Endodermal cell (in vitro differentiated cells): ENCODE measurements around the gene DYTN. TPM values are rescaled to one million over a fixed set of nuclear protein-coding genes. Genes with fewer than 3 reads are reported as not detected.
A peak's percentile ranks its signal among the peaks of the same experiment; 100 is the strongest.

Experiments
- DNase-seq: peaks from one replicate; pipeline ENCODE4 v3.0.0-alpha.2; 2017
- H3K27ac ChIP-seq: 2 replicates; pipeline ENCODE4 v1.5.1; 2013; ENCODE audit warnings: mild to moderate bottlenecking, low read depth, low read length, moderate library complexity
- H3K27me3 ChIP-seq: 2 replicates; pipeline ENCODE4 v1.6.1; 2013; ENCODE audit warnings: mild to moderate bottlenecking, low read length, moderate library complexity; ENCODE audit not compliant: insufficient read depth, control insufficient read depth, poor library complexity, severe bottlenecking
- H3K36me3 ChIP-seq: 2 replicates; pipeline ENCODE4 v1.7.0; 2013; ENCODE audit warnings: mild to moderate bottlenecking, low read length, moderate library complexity; ENCODE audit not compliant: control insufficient read depth, insufficient read depth
- H3K4me1 ChIP-seq: one replicate; pipeline ENCODE4 v1.7.0; 2013; ENCODE audit warnings: low read length; ENCODE audit not compliant: control insufficient read depth, insufficient read depth
- H3K4me3 ChIP-seq: 2 replicates; pipeline ENCODE4 v1.5.1; 2013; ENCODE audit warnings: mild to moderate bottlenecking, low read length, moderate library complexity
- H3K9ac ChIP-seq: 2 replicates; pipeline ENCODE4 v1.6.1; 2013; ENCODE audit warnings: mild to moderate bottlenecking, low read length, moderate library complexity; ENCODE audit not compliant: poor library complexity, severe bottlenecking; ENCODE audit errors: extremely low read depth
- H3K9me3 ChIP-seq: 2 replicates; pipeline ENCODE4 v1.6.1; 2013; ENCODE audit warnings: mild to moderate bottlenecking, low read length, moderate library complexity; ENCODE audit not compliant: control insufficient read depth
- H3K27ac Mint-ChIP-seq: 2 replicates; pipeline ENCODE4 v1.8.0; 2020; ENCODE audit warnings: mixed read lengths
- H3K27me3 Mint-ChIP-seq: 2 replicates; pipeline ENCODE4 v1.8.0; 2021; ENCODE audit warnings: mild to moderate bottlenecking, mixed read lengths; ENCODE audit not compliant: insufficient read depth
- H3K36me3 Mint-ChIP-seq: 2 replicates; pipeline ENCODE4 v1.8.0; 2020; ENCODE audit warnings: low read depth, mixed read lengths
- H3K4me1 Mint-ChIP-seq: 2 replicates; pipeline ENCODE4 v1.8.0; 2020; ENCODE audit warnings: mixed read lengths
- H3K4me3 Mint-ChIP-seq: 2 replicates; pipeline ENCODE4 v1.8.0; 2020; ENCODE audit warnings: mild to moderate bottlenecking, moderate library complexity, mixed read lengths
- H3K9me3 Mint-ChIP-seq: 2 replicates; pipeline ENCODE4 v1.8.0; 2020; ENCODE audit warnings: mild to moderate bottlenecking, mixed read lengths
- WGBS, 2 experiments: methylation state at CpG; one replicate each; pipeline versions ENCODE4 v1.1.5 to v1.1.7; 2013; ENCODE audit warnings: missing lambda C conversion rate in 2 of 2, mixed read lengths in 1 of 2; ENCODE audit not compliant: insufficient coverage in 1 of 2, insufficient read length in 1 of 2; 5-methylcytosine and 5-hydroxymethylcytosine counted together
- total RNA-seq, 2 donors: library from RNA; stranded (reverse); fragmentation: NEBNext Ultra II Directional in 1 of 2; extraction: Animal tissue kit (Norgen Biotek cat#: 25700) in 1 of 2; gene quantifications; 2 replicates in 1 of 2; 3 replicates in 1 of 2; pipeline ENCODE4 v1.2.1, GENCODE V29; 2021
- TF ChIP-seq, protein P1 (sequence below): fragments of 200-600 bp; sonication (generic); conservative IDR thresholded peaks from 2 replicates; pipeline ENCODE4 v1.5.0; 2021; ENCODE audit warnings: antibody characterized with exemption, mild to moderate bottlenecking

DYTN gene
- total RNA-seq, 2 donors from 2014 or later: not detected

DNA sequence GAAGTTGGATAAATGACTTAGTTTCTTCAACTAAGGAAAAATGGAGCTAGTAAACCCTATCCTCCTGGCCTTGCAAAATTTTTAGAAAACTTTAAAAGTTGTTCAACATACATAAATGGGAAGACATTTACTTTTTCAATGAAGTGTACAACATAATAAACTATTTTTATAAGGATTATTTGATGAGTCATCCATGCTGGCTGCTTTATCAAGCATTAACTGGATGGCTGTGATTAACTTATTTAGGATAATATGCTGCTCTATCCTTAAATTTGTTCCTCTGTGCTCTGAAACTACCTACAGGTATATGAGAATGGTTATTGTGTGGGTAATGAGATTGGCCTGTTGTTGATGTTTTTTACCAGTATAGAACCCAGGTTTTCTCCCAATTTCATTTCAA lies 21.3 kb downstream of the DYTN start:
- no peak overlapping the region for H3K27ac ChIP-seq
- Mint-ChIP-seq H3K36me3 (no peaks in the 10 kb centered on the region), H3K27me3 (peaks cover 14% of the 10 kb centered on the region), H3K4me3 (no peak overlapping the region), H3K9me3 (no peaks in the 10 kb centered on the region), H3K4me1 (peaks cover 4% of the 10 kb centered on the region), H3K27ac (no peak overlapping the region)
- peaks cover 1% of the 10 kb centered on the region for H3K4me1 ChIP-seq
- no peak overlapping the region for H3K4me3 ChIP-seq
- TF ChIP-seq, protein P1, sequence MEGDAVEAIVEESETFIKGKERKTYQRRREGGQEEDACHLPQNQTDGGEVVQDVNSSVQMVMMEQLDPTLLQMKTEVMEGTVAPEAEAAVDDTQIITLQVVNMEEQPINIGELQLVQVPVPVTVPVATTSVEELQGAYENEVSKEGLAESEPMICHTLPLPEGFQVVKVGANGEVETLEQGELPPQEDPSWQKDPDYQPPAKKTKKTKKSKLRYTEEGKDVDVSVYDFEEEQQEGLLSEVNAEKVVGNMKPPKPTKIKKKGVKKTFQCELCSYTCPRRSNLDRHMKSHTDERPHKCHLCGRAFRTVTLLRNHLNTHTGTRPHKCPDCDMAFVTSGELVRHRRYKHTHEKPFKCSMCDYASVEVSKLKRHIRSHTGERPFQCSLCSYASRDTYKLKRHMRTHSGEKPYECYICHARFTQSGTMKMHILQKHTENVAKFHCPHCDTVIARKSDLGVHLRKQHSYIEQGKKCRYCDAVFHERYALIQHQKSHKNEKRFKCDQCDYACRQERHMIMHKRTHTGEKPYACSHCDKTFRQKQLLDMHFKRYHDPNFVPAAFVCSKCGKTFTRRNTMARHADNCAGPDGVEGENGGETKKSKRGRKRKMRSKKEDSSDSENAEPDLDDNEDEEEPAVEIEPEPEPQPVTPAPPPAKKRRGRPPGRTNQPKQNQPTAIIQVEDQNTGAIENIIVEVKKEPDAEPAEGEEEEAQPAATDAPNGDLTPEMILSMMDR: no peak
- no peak for DNase-seq
- H3K9me3 ChIP-seq: no peaks in the 10 kb centered on the region
- H3K36me3 ChIP-seq: no peaks in the 10 kb centered on the region
- no peaks in the 10 kb centered on the region for H3K27me3 ChIP-seq
- no peak overlapping the region for H3K9ac ChIP-seq

DNA sequence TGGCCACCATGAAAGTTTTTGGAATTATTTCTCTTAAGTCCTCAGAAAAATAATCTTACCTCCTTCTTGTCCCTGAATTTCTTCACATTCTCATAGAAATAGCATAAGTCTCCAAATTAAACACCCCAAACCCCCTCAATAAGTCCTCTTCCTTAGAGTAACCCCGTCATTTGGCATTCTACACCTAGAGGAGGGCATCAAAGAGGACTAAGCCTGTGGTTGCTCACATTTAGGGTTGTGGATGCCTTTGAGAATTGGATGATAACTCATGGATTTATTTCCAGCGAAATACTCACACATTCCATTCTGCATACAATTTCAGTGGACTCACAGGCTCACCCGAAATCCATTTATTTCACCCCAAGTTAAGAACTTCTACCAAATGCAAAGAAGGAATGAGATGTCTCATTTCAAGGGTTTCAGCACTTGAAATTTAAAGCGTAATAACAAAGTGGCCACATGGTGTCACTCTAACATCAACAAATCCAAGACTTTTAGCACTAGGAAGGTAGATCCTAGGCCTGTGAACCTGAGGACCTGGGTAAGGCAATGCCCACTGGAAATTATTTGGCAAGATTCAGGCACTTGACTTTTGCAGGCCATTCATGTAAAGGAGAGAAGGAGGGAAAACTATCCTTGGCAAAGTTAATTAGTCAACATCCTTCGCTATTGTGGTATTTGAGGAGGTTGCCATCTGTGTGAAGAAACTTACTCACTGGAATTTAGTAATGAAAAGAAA lies 24.6 kb downstream of the DYTN start:
- TF ChIP-seq, protein P1: peak; percentile 83
- no peaks in the 10 kb centered on the region for H3K9me3 ChIP-seq
- Mint-ChIP-seq H3K9me3 (no peaks in the 10 kb centered on the region), H3K36me3 (no peaks in the 10 kb centered on the region), H3K27me3 (no peaks in the 10 kb centered on the region), H3K27ac (no peak overlapping the region), H3K4me1 (no peaks in the 10 kb centered on the region), H3K4me3 (no peak overlapping the region)
- peak; percentile 70 for DNase-seq
- 28 to 37% methylated on average over 3 to 5 of the region's 5 CpGs for whole genome bisulfite sequencing, 2 experiments
- no peaks in the 10 kb centered on the region for H3K4me1 ChIP-seq
- H3K9ac ChIP-seq: no peak overlapping the region
- no peak overlapping the region for H3K27ac ChIP-seq
- no peaks in the 10 kb centered on the region for H3K27me3 ChIP-seq
- H3K36me3 ChIP-seq: no peaks in the 10 kb centered on the region
- no peak overlapping the region for H3K4me3 ChIP-seq

DNA sequence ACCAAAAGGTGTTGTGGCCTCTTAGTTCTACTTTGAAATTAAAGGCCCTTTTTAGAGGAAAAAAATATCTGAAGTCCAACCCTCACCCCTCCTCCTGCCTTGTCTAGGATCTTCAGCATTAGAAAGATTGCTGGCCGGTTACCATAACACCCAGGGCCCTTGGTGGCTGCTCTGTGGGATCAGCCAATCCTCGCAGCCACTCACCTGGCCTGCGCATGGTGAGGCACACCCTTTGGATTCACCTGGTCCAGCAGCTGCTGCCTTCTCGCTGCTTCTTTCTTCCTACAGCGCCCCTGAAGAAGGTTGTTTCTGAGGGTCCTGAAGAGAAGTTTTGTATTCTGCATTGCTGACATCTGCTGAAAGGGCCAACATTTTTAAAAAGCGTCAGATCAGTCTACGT lies 25.2 kb downstream of the DYTN start:
- no peaks in the 10 kb centered on the region for H3K4me1 ChIP-seq
- 92 to 94% methylated on average over 4 to 7 of the region's 7 CpGs for WGBS, 2 experiments
- no peaks in the 10 kb centered on the region for H3K9me3 ChIP-seq
- no peak overlapping the region for H3K4me3 ChIP-seq
- H3K27me3 Mint-ChIP-seq: no peaks in the 10 kb centered on the region
- no peaks in the 10 kb centered on the region for H3K36me3 Mint-ChIP-seq
- H3K4me3 Mint-ChIP-seq: no peak overlapping the region
- no peaks in the 10 kb centered on the region for H3K4me1 Mint-ChIP-seq
- no peak overlapping the region for H3K9ac ChIP-seq
- H3K27ac Mint-ChIP-seq: no peak overlapping the region
- no peak overlapping the region for H3K27ac ChIP-seq
- no peaks in the 10 kb centered on the region for H3K36me3 ChIP-seq
- TF ChIP-seq, protein P1: no peak
- H3K27me3 ChIP-seq: no peaks in the 10 kb centered on the region
- no peaks in the 10 kb centered on the region for H3K9me3 Mint-ChIP-seq
- no peak for DNase-seq
